ENCODE data around the gene DCAF17. TPM values are rescaled to one million over a fixed set of nuclear protein-coding genes. Genes with fewer than 3 reads are reported as not detected.
"Not testable (repeated sequence)": the region's sequence is repeated elsewhere in the genome, so short reads cannot be mapped to it uniquely, and the experiment has no call there.

DCAF17 gene
- total RNA-seq, 1 donor from 2014 or later, result 22.4 TPM

DNA sequence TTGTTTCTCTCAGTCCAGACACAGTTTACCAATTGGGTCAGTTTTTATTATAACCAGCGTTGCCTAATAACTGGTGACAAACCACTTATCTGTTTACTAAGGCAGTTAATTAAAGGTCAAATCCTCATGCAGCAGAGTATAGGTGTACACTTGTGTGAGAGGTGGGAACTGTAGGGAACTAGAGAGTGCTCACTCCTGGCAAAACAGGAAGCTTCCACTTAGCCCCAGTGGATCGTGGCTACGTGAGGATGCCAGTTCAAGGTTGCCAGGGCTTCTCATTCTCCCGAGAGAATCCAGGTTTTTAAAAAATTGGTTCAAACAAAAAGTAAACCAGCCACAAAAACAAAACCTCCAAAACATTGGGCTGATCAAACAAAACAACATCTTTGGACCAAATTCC, 96.4 kb downstream of the DCAF17 start:
- Mint-ChIP-seq H3K36me3 (ENCODE audit: low read depth) (no peaks in the 10 kb centered on the region), H3K27ac (ENCODE audit: unreplicated experiment) (no peak overlapping the region), H3K27me3 (ENCODE audit: low read depth) (no peaks in the 10 kb centered on the region), H3K4me1 (no peaks in the 10 kb centered on the region), H3K4me3 (no peak overlapping the region), H3K9me3 (peaks cover 6% of the 10 kb centered on the region)
- TF ChIP-seq, protein P1, sequence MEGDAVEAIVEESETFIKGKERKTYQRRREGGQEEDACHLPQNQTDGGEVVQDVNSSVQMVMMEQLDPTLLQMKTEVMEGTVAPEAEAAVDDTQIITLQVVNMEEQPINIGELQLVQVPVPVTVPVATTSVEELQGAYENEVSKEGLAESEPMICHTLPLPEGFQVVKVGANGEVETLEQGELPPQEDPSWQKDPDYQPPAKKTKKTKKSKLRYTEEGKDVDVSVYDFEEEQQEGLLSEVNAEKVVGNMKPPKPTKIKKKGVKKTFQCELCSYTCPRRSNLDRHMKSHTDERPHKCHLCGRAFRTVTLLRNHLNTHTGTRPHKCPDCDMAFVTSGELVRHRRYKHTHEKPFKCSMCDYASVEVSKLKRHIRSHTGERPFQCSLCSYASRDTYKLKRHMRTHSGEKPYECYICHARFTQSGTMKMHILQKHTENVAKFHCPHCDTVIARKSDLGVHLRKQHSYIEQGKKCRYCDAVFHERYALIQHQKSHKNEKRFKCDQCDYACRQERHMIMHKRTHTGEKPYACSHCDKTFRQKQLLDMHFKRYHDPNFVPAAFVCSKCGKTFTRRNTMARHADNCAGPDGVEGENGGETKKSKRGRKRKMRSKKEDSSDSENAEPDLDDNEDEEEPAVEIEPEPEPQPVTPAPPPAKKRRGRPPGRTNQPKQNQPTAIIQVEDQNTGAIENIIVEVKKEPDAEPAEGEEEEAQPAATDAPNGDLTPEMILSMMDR (conservative IDR thresholded peaks at IDR 0.05), result no peak
- no peak for DNase-seq (ENCODE audit: low read depth, low spot score)

- H3K4me3 Mint-ChIP-seq; H3K36me3 Mint-ChIP-seq (ENCODE audit: low read depth); H3K4me1 Mint-ChIP-seq; H3K27ac Mint-ChIP-seq (ENCODE audit: unreplicated experiment); H3K27me3 Mint-ChIP-seq (ENCODE audit: low read depth); DNase-seq (ENCODE audit: low read depth, low spot score); H3K9me3 Mint-ChIP-seq: not testable (repeated sequence)
Observed at GRCh38 chr2:171530859-171531258, 96.8 kb downstream of the DCAF17 start.

DNA sequence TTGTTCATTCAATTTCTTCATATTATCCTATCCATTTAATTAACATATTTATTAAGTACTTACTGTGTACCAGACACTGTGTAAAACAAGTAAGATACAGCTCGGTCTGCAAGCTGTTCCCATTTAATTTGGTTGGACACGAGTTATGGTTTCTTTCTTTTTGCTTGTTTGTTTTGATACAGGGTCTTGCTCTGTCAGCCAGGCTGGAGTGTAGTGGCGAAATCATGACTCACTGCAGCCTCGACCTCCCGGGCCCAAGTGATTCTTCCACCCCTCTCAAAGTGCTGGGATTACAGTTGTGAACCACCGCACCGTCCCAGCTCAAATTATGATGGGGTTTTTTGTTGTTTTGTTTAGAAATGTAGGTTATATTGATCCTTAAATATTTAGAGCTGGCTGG, 97.3 kb downstream of the DCAF17 start:
- peaks cover 6% of the 10 kb centered on the region for H3K9me3 Mint-ChIP-seq
- H3K4me3 Mint-ChIP-seq, result no peak overlapping the region
- no peaks in the 10 kb centered on the region for H3K27me3 Mint-ChIP-seq (ENCODE audit: low read depth)
- H3K4me1 Mint-ChIP-seq, result no peaks in the 10 kb centered on the region
- no peak for DNase-seq (ENCODE audit: low read depth, low spot score)
- H3K36me3 Mint-ChIP-seq (ENCODE audit: low read depth), result no peaks in the 10 kb centered on the region
- H3K27ac Mint-ChIP-seq (ENCODE audit: unreplicated experiment), result no peak overlapping the region
- TF ChIP-seq, protein P1 (conservative IDR thresholded peaks at IDR 0.05), result no peak

DNA sequence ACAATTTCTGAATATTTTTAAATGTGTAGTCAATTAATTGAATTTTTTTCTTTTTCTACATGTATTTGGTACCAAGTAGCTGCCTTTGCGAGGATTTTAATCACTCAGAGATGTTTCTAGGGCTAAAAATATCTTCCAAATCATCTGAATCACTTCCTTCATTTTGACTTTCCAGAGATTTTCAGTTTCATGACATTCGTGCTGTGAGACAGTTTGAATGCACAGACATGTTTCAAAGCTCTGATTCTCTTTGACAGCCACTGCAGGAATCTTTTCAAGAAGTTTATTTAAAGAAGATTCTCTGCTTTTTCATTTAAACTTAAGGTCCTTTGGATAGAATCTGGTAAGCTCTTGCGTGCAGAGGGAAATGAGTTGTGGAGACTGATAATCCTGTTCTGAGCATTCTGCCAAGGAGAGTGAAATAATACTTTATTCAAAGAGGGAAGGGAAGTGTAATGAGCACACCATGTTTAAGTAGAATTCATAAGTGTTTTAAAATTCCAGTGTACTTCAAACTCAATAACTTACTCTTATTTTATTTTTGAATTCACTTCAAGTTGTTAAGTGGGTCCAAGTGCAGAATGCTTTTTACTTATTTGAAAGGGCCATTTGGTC, 97.9 kb downstream of the DCAF17 start:
- TF ChIP-seq, protein P1 (conservative IDR thresholded peaks at IDR 0.05), result no peak
- no peaks in the 10 kb centered on the region for H3K27me3 Mint-ChIP-seq (ENCODE audit: low read depth)
- H3K4me3 Mint-ChIP-seq, result no peak overlapping the region
- H3K36me3 Mint-ChIP-seq (ENCODE audit: low read depth), result no peaks in the 10 kb centered on the region
- peaks cover 6% of the 10 kb centered on the region for H3K9me3 Mint-ChIP-seq
- DNase-seq (ENCODE audit: low read depth, low spot score), result no peak
- H3K27ac Mint-ChIP-seq (ENCODE audit: unreplicated experiment), result no peak overlapping the region
- no peaks in the 10 kb centered on the region for H3K4me1 Mint-ChIP-seq

GRCh38 chr2:171533331-171533730, 99.3 kb downstream of the DCAF17 start:
- Mint-ChIP-seq H3K27me3 (ENCODE audit: low read depth) (no peaks in the 10 kb centered on the region), H3K4me3 (no peak overlapping the region), H3K36me3 (ENCODE audit: low read depth) (no peaks in the 10 kb centered on the region), H3K27ac (ENCODE audit: unreplicated experiment) (no peak overlapping the region), H3K9me3 (peaks cover 6% of the 10 kb centered on the region), H3K4me1 (no peaks in the 10 kb centered on the region)
- TF ChIP-seq, protein P1 (conservative IDR thresholded peaks at IDR 0.05), result no peak
- no peak for DNase-seq (ENCODE audit: low read depth, low spot score)

Other genes with a start within 250 kb of the DCAF17 start
- 21.6 and 27.7 TPM in 2 replicates for gene METTL8, start 236 bp upstream of the DCAF17 start, total RNA-seq
- gene CYBRD1, start 88.2 kb downstream of the DCAF17 start, total RNA-seq, result 10.0 and 11.8 TPM in 2 replicates

All from neural crest cell (in vitro differentiated cells).